Adrenal gland (tissue), 5 donors: ENCODE results near the gene KMT2E.

Source experiments
- POLR2A ChIP-seq, 2 donors: fragments of 450-650 bp; IDR thresholded peaks; one replicate each; pipeline ENCODE4 v1.6.1; 2017; ENCODE audit warnings: antibody characterized with exemption in 2 of 2, mild to moderate bottlenecking in 2 of 2, moderate library complexity in 1 of 2
- TF ChIP-seq, protein P1 (sequence below), 6 experiments: fragments of 450-650 bp in 4 of 6; fragments of 200-600 bp in 2 of 6; sonication (generic) in 1 of 6; IDR thresholded peaks; 1 replicate in 5 of 6; 2 replicates in 1 of 6; pipeline versions ENCODE4 v1.5.1 to v1.8.0; 2016 to 2021; ENCODE audit warnings: antibody characterized with exemption in 6 of 6, mild to moderate bottlenecking in 2 of 6, moderate library complexity in 1 of 6
- donor health status: DM: no; HTN: no; CAD: no.

DNA sequence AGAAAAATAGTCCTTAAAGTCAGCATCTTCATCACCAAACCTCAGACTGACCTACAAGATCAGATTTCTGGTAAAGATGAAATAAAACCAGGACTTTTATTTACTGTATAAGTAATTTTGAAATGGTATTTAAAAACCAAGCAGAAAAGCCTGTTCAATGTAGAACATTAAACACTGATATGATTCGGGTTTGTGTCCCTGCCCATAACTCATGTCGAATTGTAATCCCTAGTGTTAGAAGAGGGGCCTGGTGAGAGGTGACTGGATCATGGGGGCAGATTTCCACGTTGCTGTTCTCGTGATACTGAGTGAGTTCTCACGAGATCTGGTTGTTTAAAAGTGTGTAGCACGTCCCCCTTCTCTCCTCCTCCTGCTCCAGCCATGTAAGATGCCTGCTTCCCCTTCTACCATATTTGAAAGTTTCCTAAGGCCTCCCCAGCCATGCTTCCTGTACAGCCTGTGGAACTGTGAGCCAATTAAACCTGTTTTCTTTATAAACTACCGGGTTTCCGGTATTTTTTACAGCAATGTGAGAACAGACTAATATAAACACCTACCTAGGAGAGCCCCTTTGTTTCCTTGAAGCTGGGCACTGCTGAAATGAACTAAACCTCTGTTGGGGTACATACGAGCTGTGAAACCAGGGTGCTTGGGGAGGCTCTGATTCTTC, 120.1 kb downstream of the KMT2E start:
- TF ChIP-seq, protein P1, sequence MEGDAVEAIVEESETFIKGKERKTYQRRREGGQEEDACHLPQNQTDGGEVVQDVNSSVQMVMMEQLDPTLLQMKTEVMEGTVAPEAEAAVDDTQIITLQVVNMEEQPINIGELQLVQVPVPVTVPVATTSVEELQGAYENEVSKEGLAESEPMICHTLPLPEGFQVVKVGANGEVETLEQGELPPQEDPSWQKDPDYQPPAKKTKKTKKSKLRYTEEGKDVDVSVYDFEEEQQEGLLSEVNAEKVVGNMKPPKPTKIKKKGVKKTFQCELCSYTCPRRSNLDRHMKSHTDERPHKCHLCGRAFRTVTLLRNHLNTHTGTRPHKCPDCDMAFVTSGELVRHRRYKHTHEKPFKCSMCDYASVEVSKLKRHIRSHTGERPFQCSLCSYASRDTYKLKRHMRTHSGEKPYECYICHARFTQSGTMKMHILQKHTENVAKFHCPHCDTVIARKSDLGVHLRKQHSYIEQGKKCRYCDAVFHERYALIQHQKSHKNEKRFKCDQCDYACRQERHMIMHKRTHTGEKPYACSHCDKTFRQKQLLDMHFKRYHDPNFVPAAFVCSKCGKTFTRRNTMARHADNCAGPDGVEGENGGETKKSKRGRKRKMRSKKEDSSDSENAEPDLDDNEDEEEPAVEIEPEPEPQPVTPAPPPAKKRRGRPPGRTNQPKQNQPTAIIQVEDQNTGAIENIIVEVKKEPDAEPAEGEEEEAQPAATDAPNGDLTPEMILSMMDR (IDR thresholded peaks at IDR 0.05): no peak
- TF ChIP-seq POLR2A (IDR thresholded peaks at IDR 0.05): no peak
